Heart right ventricle (tissue), 16 donors: Measurements from ENCODE around the gene TBX15. TPM values are rescaled to one million over a fixed set of nuclear protein-coding genes. Genes with fewer than 3 reads are reported as not detected.
A peak's percentile ranks its signal among the peaks of the same experiment; 100 is the strongest.

ENCODE experiments used
- ATAC-seq, 8 donors: fragments of 200-7000 bp; cut with Tn5 transposase; one replicate each; pipeline ENCODE4 v1.9.1; 2020; ENCODE audit warnings: mild to moderate bottlenecking in 8 of 8, moderate library complexity in 8 of 8, moderate number of reproducible peaks in 1 of 8
- DNase-seq, 2 donors: peaks; one replicate each; pipeline ENCODE4 v3.0.0-alpha.2; 2020
- H3K27ac ChIP-seq, 10 donors: fragments of 200-600 bp; sonication (generic) in 2 of 10; one replicate each; pipeline versions ENCODE4 v1.5.0 to v1.8.0; 2020 to 2022; ENCODE audit warnings: mild to moderate bottlenecking in 3 of 10
- H3K27me3 ChIP-seq, 7 donors: fragments of 200-600 bp; one replicate each; pipeline ENCODE4 v1.8.0; 2021 to 2022; ENCODE audit warnings: mild to moderate bottlenecking in 2 of 7
- H3K36me3 ChIP-seq, 9 donors: fragments of 200-600 bp; sonication (generic) in 1 of 9; one replicate each; pipeline versions ENCODE4 v1.5.0 to v1.8.0; 2020 to 2022; ENCODE audit warnings: mild to moderate bottlenecking in 2 of 9
- H3K4me1 ChIP-seq, 9 donors: fragments of 200-600 bp; sonication (generic) in 1 of 9; one replicate each; pipeline versions ENCODE4 v1.5.0 to v1.8.0; 2020 to 2022; ENCODE audit warnings: mild to moderate bottlenecking in 4 of 9
- H3K4me3 ChIP-seq, 10 donors: fragments of 200-600 bp; sonication (generic) in 2 of 10; one replicate each; pipeline versions ENCODE4 v1.5.0 to v1.8.0; 2020 to 2022; ENCODE audit warnings: mild to moderate bottlenecking in 7 of 10, moderate library complexity in 2 of 10
- H3K9me3 ChIP-seq, 11 donors: fragments of 200-600 bp in 10 of 11; sonication (generic) in 2 of 11; one replicate each; pipeline versions ENCODE4 v1.5.0 to v1.8.0; 2013 to 2022; ENCODE audit warnings: mild to moderate bottlenecking in 2 of 11, control low read depth in 1 of 11, moderate library complexity in 1 of 11
- CTCF ChIP-seq, 9 donors: fragments of 200-600 bp; sonication (generic) in 2 of 9; IDR thresholded peaks; one replicate each; pipeline versions ENCODE4 v1.5.0 to v1.8.0; 2021 to 2022; ENCODE audit warnings: antibody characterized with exemption in 9 of 9, mild to moderate bottlenecking in 5 of 9, moderate library complexity in 1 of 9
- WGBS, 2 donors: extraction: QIAGEN DNeasy Blood & Tissue Kit; methylation state at CpG; one replicate each; pipeline ENCODE4 v1.1.7; 2013; ENCODE audit warnings: inconsistent platforms in 1 of 2; 5-methylcytosine and 5-hydroxymethylcytosine counted together
- intact Hi-C, 10 donors: fragments of 100-400 bp; cut with DNase I; formaldehyde crosslinking; loops; one replicate each; pipeline versions ENCODE4 v1.11.1 to v1.14.2; 2022
- polyA plus RNA-seq, 2 donors: library from polyadenylated mRNA; stranded (reverse); fragments of 200-250 nt; gene quantifications; one replicate each; pipeline ENCODE4 v1.2.3, GENCODE V29; 2013
- total RNA-seq, 10 donors: library from RNA; stranded (reverse); fragmentation: NEBNext Ultra II Directional in 3 of 10; extraction: Animal tissue kit (Norgen Biotek cat#: 25700) in 3 of 10; gene quantifications; one replicate each; pipeline versions ENCODE4 v1.2.1 to v1.2.4, GENCODE V29; 2021 to 2023
- donor health status: Arrhythmogenic right ventricular cardiomyopathy.
- donor health status: ischemic (EF 13 %, LVEDD 7.1; RV severe dilation, severe dysfunction).
- donor health status: healthy with polysubstance abuse.
- donor health status: DM: no; HTN: yes; CAD: no.
- donor health status: DM: no; HTN: no; CAD: no.
- donor health status: ischemic (EF 25% LVEDD 6.9; RV normal size, moderate dysfunction).
- donor health status: ischemic (EF 25% LVEDD 5.7; RV mildly dilated, moderate dysfunction).
- donor health status: healthy.
- donor health status: DM: yes; HTN: yes; CAD: no.
- donor health status: Ischemic cardiomyopathy.
- donor health status: ischemic (EF 35%, LVEDD 5.7; RV mildly dilated, moderate dysfunction).
- donor health status: nonischemic (EF 11% LVEDD 7.7; RV severe dilation, severe dysfunction).
- donor health status: DM: yes; HTN: yes; CAD: no.
- donor health status: PGD.
- donor health status: ischemic (EF 29% LVEDD 5.4; RV normal size, mild dysfunction).
- donor health status: nonischemic (EF 23%, LVEDD 6.1; RV moderate dilation, normal function).

TBX15 gene
- total and polyA plus RNA-seq, 12 donors: 0.18 to 1.1 (median 0.47) TPM

GRCh38 chr1:118974661-118975060 lies 13.5 kb downstream of the TBX15 start:
- DNase-seq (no peak), ATAC-seq (no peak)
- H3K27me3 ChIP-seq: peaks cover 0 to 97% (median 72%) of the 10 kb centered on the region in 7 donors
- no peaks in the 10 kb centered on the region for H3K36me3 ChIP-seq
- intact Hi-C loops: no loop called here
- no peak overlapping the region for H3K27ac ChIP-seq
- TF ChIP-seq CTCF (IDR thresholded peaks at IDR 0.05): no peak
- peaks cover 0 to 9% (median 7%) of the 10 kb centered on the region in 9 donors for H3K4me1 ChIP-seq
- WGBS, 2 donors: 60 to 67% methylated on average over 4 of the region's 4 CpGs
- H3K4me3 ChIP-seq: no peak overlapping the region
- H3K9me3 ChIP-seq: no peaks in the 10 kb centered on the region

- intact Hi-C loops: no loop called here
- H3K27me3 ChIP-seq: peaks cover 0 to 87% (median 67%) of the 10 kb centered on the region in 7 donors
- ATAC-seq: peak in 1 of 8 donors; percentile 57
Observed at GRCh38 chr1:118973531-118974137, 14.5 kb downstream of the TBX15 start.

GRCh38 chr1:118973032-118973431 lies 15.1 kb downstream of the TBX15 start:
- no peak overlapping the region for H3K27ac ChIP-seq

More at GRCh38 chr1:118973531-118974137, 14.5 kb downstream of the TBX15 start:
- Histone ChIP-seq H3K4me3 (no peak overlapping the region), H3K4me1 (no peaks in the 10 kb centered on the region), H3K36me3 (no peaks in the 10 kb centered on the region), H3K27ac (no peak overlapping the region), H3K9me3 (no peaks in the 10 kb centered on the region)
- WGBS, 2 donors: 72 to 82% methylated on average over 5 of the region's 5 CpGs
- TF ChIP-seq CTCF (IDR thresholded peaks at IDR 0.05): no peak
- no peak for DNase-seq

GRCh38 chr1:118970451-118970850 lies 17.7 kb downstream of the TBX15 start:
- H3K36me3 ChIP-seq: no peaks in the 10 kb centered on the region
- H3K27me3 ChIP-seq: peaks cover 0 to 55% (median 37%) of the 10 kb centered on the region in 7 donors
- H3K4me1 ChIP-seq: no peaks in the 10 kb centered on the region
- no peak overlapping the region for H3K27ac ChIP-seq
- no peaks in the 10 kb centered on the region for H3K9me3 ChIP-seq
- ATAC-seq (no peak), DNase-seq (no peak)
- intact Hi-C loops: no loop called here
- TF ChIP-seq CTCF (IDR thresholded peaks at IDR 0.05): no peak
- H3K4me3 ChIP-seq: no peak overlapping the region
- 79 to 81% methylated on average over 2 of the region's 2 CpGs for WGBS, 2 donors

More at GRCh38 chr1:118973032-118973431, 15.1 kb downstream of the TBX15 start:
- no peak overlapping the region for H3K4me3 ChIP-seq
- H3K36me3 ChIP-seq: no peaks in the 10 kb centered on the region
- ATAC-seq: no peak
- intact Hi-C loops: no loop called here
- peaks cover 0 to 81% (median 61%) of the 10 kb centered on the region in 7 donors for H3K27me3 ChIP-seq
- no peak for DNase-seq
- WGBS, 2 donors: 72 to 91% methylated on average over 1 of the region's 1 CpG
- H3K9me3 ChIP-seq: no peaks in the 10 kb centered on the region
- H3K4me1 ChIP-seq: no peaks in the 10 kb centered on the region
- TF ChIP-seq CTCF (IDR thresholded peaks at IDR 0.05): no peak
